K562 (cell line): Measurements from ENCODE around the gene SRL. TPM values are rescaled to one million over a fixed set of nuclear protein-coding genes. Genes with fewer than 3 reads are reported as not detected.

Source experiments
- BCLAF1 ChIP-seq, 2 experiments: fragments of 450-650 bp in 1 of 2; IDR thresholded peaks; 2 replicates each; pipeline ENCODE4 v1.6.1; 2011 to 2017; ENCODE audit warnings: low read depth in 2 of 2, antibody characterized with exemption in 1 of 2, borderline replicate concordance in 1 of 2, low read length in 1 of 2, mild to moderate bottlenecking in 1 of 2, mixed read lengths in 1 of 2; ENCODE audit not compliant: control insufficient read depth in 1 of 2
- EP300 ChIP-seq: IDR thresholded peaks from 2 replicates; pipeline ENCODE4 v1.6.1; 2012; ENCODE audit warnings: low read length, improper control_type of control experiment
- EP400 ChIP-seq: fragments of 450-650 bp; IDR thresholded peaks from 2 replicates; pipeline ENCODE4 v1.6.1; 2017; ENCODE audit warnings: antibody characterized with exemption, mild to moderate bottlenecking, moderate library complexity
- GATAD2A ChIP-seq: fragments of 450-650 bp; IDR thresholded peaks from 2 replicates; pipeline ENCODE4 v1.6.1; 2017
- MAFF ChIP-seq: IDR thresholded peaks from 2 replicates; pipeline ENCODE4 v1.6.1; 2012; ENCODE audit warnings: low read length, improper control_type of control experiment
- NFIC ChIP-seq: fragments of 450-650 bp; IDR thresholded peaks from 2 replicates; pipeline ENCODE4 v1.6.1; 2017; ENCODE audit warnings: mild to moderate bottlenecking, inconsistent platforms
- RBM15 ChIP-seq: fragments of 200-400 bp; formaldehyde crosslinking; IDR thresholded peaks from 2 replicates; pipeline ENCODE4 v1.6.1; 2018; ENCODE audit warnings: mild to moderate bottlenecking, low read length, moderate library complexity; ENCODE audit not compliant: insufficient read depth
- RREB1 ChIP-seq: fragments of 250-450 bp; sonication (Bioruptor Pico); IDR thresholded peaks from 2 replicates; pipeline ENCODE4 v1.4.0; 2020
- SNRNP70 ChIP-seq: fragments of 200-400 bp; formaldehyde crosslinking; optimal IDR thresholded peaks from 2 replicates; pipeline ENCODE3; 2017; ENCODE audit warnings: low read depth, low read length
- TEAD2 ChIP-seq: fragments of 450-650 bp; IDR thresholded peaks from 2 replicates; pipeline ENCODE4 v1.6.1; 2016; ENCODE audit warnings: missing genetic modification characterization, control low read depth, missing compliant biosample characterization
- TFAP4 ChIP-seq: sonication (generic); formaldehyde crosslinking; IDR thresholded peaks from 2 replicates; pipeline ENCODE4 v1.8.0; 2022; ENCODE audit warnings: missing genetic modification reagents, mild to moderate bottlenecking, moderate library complexity, borderline replicate concordance
- USF1 ChIP-seq: sonication (generic); formaldehyde crosslinking; IDR thresholded peaks from 2 replicates; pipeline ENCODE4 v1.9.0; 2022; ENCODE audit warnings: mild to moderate bottlenecking, missing genetic modification reagents
- ZNF134 ChIP-seq: fragments of 250-450 bp; sonication (Bioruptor Pico); conservative IDR thresholded peaks from 2 replicates; pipeline ENCODE4 v1.4.0; 2020
- ZNF3 ChIP-seq: fragments of 250-450 bp; sonication (Bioruptor Pico); IDR thresholded peaks from 2 replicates; pipeline ENCODE4 v1.5.0; 2021; ENCODE audit warnings: mild to moderate bottlenecking, moderate library complexity
- ZNF436 ChIP-seq: fragments of 250-450, 450-650 bp; sonication (Bioruptor Pico); formaldehyde crosslinking; IDR thresholded peaks from 2 replicates; pipeline ENCODE4 v1.7.0; 2020; ENCODE audit warnings: mild to moderate bottlenecking
- ZNF583 ChIP-seq: fragments of 250-450 bp; sonication (Bioruptor Pico); IDR thresholded peaks from 2 replicates; pipeline ENCODE4 v1.4.0; 2020
- polyA plus RNA-seq, 8 experiments: library from polyadenylated mRNA; depleted of rRNA in 4 of 8; stranded (reverse) in 5 of 8; unstranded in 3 of 8; fragments of >200 nt; fragmentation: Nextera tagmentation in 2 of 8; fragmentation: Illumina TruSeq in 1 of 8; extraction: Ambion mirVana in 2 of 8; extraction: Trizol in 1 of 8; gene quantifications; 2 replicates each; pipeline versions ENCODE4 v1.2.1 to v1.2.3, GENCODE V29; 2011 to 2014; ENCODE audit warnings: inconsistent platforms in 1 of 8, missing spikeins in 1 of 8
- total RNA-seq, 7 experiments: library from RNA; depleted of rRNA in 6 of 7; stranded (reverse); fragments of >200 nt in 6 of 7; fragmentation: Illumina TruSeq in 2 of 7; extraction: Trizol in 2 of 7; gene quantifications; 2 replicates each; pipeline versions ENCODE4 v1.2.1 to v1.2.3, GENCODE V29; 2011 to 2021; ENCODE audit warnings: low replicate concordance in 1 of 7

SRL gene
- total and polyA plus RNA-seq, 9 of the 15 experiments (the other 6 are each of a cell fraction or from before 2014, with no cell fraction given) = 0.01 TPM; not detected in 8

- TF ChIP-seq BCLAF1 (IDR thresholded peaks at IDR 0.05; ENCODE audit: borderline replicate concordance in 1 of 2, control insufficient read depth in 1 of 2, low read depth in 2 of 2, low read length in 1 of 2) (no peak), TEAD2 (no peak), RREB1 (no peak), ZNF583 (CRISPR knock-in tag) (no peak), ZNF436 (CRISPR knock-in tag) (no peak), MAFF (no peak), GATAD2A (no peak), TFAP4 (CRISPR knock-in tag) (peak; percentile 89; the same call in 1 of the 2 replicates), SNRNP70 (no peak), ZNF134 (CRISPR knock-in tag) (no peak), USF1 (CRISPR knock-in tag) (0 out of 2 replicates have a peak, but pooled peaks have one; percentile 12), ZNF3 (CRISPR knock-in tag) (no peak), NFIC (no peak), EP400 (no peak), EP300 (no peak), RBM15 (no peak)
Observed at GRCh38 chr16:4261557-4262172, 19.8 kb upstream of the SRL start (continued).
